Activated CD4-positive, alpha-beta T cell treated with anti-CD3 and anti-CD28 coated beads, Interleukin-2, amount 50 U/mL, for 4 hours (primary cell): Measurements from ENCODE around the gene MAP3K13.
A peak's percentile ranks its signal among the peaks of the same experiment; 100 is the strongest.

Source experiments
- DNase-seq, 2 experiments: peaks; one replicate each; pipeline ENCODE4 v3.0.0-alpha.2; 2020

Gene MAP3K13, protein sequence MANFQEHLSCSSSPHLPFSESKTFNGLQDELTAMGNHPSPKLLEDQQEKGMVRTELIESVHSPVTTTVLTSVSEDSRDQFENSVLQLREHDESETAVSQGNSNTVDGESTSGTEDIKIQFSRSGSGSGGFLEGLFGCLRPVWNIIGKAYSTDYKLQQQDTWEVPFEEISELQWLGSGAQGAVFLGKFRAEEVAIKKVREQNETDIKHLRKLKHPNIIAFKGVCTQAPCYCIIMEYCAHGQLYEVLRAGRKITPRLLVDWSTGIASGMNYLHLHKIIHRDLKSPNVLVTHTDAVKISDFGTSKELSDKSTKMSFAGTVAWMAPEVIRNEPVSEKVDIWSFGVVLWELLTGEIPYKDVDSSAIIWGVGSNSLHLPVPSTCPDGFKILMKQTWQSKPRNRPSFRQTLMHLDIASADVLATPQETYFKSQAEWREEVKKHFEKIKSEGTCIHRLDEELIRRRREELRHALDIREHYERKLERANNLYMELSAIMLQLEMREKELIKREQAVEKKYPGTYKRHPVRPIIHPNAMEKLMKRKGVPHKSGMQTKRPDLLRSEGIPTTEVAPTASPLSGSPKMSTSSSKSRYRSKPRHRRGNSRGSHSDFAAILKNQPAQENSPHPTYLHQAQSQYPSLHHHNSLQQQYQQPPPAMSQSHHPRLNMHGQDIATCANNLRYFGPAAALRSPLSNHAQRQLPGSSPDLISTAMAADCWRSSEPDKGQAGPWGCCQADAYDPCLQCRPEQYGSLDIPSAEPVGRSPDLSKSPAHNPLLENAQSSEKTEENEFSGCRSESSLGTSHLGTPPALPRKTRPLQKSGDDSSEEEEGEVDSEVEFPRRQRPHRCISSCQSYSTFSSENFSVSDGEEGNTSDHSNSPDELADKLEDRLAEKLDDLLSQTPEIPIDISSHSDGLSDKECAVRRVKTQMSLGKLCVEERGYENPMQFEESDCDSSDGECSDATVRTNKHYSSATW

DNA sequence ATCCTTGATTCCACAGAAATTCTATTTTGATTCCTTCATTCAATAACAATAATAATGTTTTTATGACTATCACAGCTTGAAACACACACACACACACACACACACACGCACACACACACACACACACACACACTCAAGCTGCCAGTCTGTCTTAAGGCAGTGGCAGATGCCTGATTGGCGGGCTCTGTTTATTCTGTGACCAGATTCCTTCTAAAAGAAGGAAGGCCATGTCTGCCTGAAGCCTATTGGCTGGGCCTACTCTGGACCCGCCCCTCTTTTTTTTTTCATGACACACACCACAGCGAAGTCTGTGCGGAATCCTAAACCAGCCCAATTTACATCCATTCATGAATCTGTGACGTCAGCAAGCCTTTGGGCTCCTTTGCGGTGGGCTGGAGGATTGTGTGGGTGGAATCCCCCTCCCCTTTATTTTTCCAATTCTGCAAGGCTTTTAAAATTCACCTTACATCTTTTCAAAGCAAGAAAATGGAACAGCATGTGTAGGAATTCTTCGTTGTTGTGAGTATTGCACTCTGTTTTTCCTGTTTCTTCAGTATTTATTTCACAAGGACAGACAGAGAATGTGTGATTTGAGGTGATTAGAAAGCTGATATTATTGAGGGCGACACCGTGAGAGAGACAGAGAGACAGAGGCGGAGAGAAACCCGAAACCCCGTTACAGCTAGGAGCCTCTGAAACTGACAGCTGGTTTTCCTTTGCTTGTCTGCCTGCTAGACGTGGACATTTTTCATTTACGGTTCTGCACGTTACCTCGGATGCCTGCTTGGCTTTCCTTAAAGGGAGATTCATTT, at the start of gene MAP3K13:
TSS of gene MAP3K13 (plus strand) at position 287 of the 812 bp plus-strand sequence. CDS start 65,446 bp downstream, outside the sequence.
- DNase-seq: peak; percentile 6 to 8

- no peak for DNase-seq
Measured at GRCh38 chr3:185313693-185314246, 49.2 kb upstream of the MAP3K13 start.

GRCh38 chr3:185316740-185317412, 46.1 kb upstream of the MAP3K13 start:
- DNase-seq: no peak

- no peak for DNase-seq
Measured at GRCh38 chr3:185317674-185318073, 45.3 kb upstream of the MAP3K13 start.

GRCh38 chr3:185318141-185318540, 44.8 kb upstream of the MAP3K13 start:
- no peak for DNase-seq

GRCh38 chr3:185319801-185320200, 43.1 kb upstream of the MAP3K13 start:
- DNase-seq: no peak

GRCh38 chr3:185320949-185321348, 42.0 kb upstream of the MAP3K13 start:
- no peak for DNase-seq

- DNase-seq: no peak
Measured at GRCh38 chr3:185322101-185322719, 40.7 kb upstream of the MAP3K13 start.

GRCh38 chr3:185325946-185326791, 36.8 kb upstream of the MAP3K13 start:
- no peak for DNase-seq

DNA sequence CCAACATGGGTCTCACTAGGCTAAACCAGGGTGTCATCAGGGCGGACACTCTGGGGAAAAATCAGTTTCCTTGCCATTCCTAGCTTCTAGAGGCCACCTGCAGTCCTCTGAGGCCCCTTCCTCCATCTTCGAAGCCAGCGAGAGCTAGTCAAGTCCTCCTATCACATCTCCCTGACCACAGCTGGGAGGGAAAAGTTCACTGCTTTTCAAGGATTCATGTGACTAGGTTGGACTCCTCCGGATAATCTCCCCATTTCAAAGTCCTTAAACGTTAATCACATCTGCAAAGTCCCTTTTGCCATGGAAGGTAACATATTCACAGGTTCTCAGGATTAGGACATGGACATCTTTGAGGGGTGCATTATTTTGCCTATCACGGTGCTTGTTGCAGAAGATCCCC, 35.9 kb upstream of the MAP3K13 start:
- no peak for DNase-seq

DNA sequence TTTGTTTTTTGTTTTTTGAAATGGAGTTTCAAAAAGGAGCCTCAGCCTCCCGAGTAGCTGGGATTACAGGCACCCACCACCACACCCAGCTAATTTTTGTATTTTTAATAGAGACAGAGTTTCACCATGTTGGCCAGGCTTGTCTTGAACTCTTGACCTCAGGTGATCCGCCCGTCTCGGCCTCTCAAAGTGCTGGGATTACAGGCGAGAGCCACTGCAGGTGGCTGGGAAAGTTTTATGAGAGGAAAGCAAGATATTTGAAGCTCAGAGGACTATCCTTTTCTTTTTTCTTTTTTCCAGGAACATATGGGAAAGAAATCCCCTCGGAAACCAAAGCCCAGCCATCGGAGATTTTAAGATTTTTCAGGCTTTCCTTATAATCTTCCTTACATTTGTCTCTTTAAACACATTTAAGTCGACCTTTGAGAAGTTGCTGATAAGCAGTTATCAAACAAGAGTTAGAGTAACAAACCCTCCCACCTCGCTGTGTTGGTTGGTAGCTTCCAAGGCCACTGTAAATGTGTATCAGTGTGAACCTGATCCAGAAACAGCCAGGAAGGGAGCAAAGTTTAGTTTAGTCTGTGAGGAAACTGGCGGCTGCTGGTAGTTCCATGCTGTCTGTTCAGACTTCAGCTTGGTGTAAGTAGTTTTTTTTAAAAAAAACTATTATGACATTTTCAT, 34.5 kb upstream of the MAP3K13 start:
- DNase-seq: no peak

DNA sequence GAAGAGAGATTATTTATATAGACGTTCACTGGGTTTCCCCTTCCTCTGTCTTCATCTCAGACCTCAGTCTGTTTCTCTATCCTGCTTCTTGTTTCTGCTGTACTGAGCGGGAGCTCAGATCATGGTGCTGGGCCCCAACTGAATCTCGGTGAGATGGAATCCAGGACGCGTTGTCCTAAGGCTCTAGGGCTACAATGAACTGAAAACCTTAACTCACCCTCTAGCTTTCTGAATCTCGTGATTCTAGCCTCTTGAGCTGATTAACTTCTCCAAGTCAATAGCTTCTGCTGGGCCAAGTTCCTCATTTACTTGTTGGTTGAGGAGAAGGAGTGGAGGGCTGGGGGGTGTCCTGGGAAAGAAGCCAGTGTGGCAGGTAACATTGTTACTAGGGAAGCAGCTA, 32.7 kb upstream of the MAP3K13 start:
- no peak for DNase-seq

- no peak for DNase-seq
Measured at GRCh38 chr3:185330644-185331043, 32.3 kb upstream of the MAP3K13 start.

- no peak for DNase-seq
Measured at GRCh38 chr3:185332026-185332735, 30.8 kb upstream of the MAP3K13 start.

DNA sequence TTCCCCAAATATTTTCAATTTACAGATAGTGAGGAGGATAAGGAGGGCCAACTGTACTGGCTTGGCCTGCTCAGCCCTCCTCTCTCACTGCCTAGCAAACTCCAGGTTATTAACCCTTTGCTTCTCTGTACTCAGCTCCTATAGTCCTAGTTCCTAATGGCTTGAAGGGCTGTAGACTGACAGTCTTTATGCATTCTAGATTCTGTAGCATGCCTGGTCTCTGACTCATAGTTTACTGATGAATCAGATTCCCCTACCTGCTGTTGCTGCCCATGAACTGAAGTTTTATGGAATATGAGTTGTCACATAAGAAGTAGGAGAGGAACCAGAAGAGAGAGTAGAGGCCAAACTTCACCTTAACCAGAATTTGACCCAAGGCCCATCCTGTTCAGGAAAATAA, 27.1 kb upstream of the MAP3K13 start:
- DNase-seq: no peak

DNA sequence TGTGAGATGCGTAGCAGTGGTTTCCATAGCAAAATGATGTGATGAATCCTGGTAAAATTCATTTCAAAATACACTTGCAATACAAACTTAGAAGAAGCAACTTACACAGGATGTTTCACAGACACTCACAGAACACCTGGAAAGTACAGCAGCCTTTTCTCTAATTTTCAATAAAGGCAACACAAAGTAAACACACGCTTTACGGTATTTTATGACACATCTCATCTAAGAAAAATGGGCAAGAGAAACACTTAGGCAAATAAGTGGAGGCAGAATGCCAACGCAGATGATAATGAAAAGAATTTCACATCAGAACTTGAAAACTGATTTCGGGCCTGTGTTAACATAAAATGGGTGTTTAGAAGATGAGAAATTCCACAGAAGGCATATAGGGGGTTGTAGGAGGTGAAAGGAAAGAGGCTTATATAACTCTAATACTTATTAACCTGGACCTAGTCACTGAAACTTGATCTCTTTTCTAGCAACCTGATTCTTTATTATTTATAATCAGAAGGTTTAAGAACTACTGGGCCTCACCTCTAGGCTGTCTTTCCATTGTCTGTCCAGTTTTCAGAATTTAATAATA, 25.6 kb upstream of the MAP3K13 start:
- no peak for DNase-seq

DNA sequence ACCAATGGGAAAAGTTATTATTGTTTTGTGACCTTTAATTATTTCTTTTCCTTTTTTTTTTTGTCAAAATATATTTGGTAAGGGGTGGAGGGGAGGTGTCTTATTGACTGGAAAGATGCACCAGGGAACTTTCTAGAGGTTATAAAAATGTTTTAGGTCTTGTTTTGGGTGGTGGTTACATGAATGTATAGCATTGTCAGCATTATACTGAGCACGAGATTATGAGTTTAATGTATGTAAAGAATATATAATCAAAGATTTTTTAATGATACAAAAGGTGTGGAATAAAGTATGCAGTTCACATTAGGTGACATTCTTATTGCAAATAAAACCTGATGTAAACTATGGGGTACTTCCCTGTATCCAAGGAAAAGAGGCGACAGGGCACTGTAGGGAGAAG, 23.0 kb upstream of the MAP3K13 start:
- no peak for DNase-seq

DNA sequence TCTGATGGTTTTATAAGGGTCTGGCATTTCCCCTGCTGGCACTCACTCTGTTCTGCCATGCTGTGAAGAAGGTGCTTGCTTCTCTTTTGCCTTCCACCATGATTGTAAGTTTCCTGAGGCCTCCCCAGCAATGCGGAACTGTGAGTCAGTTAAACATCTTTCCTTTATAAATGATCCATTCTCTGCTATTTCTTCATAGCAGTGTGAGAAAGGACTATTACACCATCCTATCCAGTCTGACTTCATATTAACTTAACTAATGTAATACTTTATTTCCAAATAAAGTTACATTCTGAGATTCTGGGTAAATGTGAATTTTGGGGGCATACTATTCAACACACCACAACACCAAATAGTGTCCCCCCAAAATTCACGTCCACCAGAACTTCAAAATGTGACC, 22.2 kb upstream of the MAP3K13 start:
- no peak for DNase-seq
